GM19239 (cell line): Measurements from ENCODE around the gene ZSCAN16.

Source experiments
- DNase-seq: peaks from one replicate; pipeline ENCODE4 v3.0.0; 2011; ENCODE audit warnings: low spot score; ENCODE audit not compliant: insufficient read length
- FAIRE-seq: peaks from 2 replicates; lab custom pipeline; 2011; peaks lifted over from hg19 to GRCh38; lab: Jason Lieb, UNC

ZSCAN16 gene

DNA sequence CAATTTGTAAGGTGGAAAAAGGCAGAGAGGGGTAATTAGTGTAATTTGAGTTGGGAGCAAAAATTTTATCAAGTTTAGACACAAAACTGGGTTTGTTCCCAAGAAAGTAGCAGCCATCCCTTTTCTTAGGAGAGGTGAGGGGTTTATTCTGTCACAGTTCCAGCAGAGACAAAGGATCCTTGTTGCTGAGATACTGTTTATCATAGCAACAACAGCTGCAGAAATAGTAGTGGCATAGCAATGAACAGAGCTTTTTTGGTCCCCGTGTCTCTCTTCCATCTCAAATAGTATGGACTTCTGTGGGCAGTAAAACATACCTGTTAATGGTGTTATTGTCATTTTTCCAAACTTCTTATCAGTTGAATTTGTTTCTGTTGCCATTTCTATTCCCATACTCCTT, 41.2 kb downstream of the ZSCAN16 start:
- FAIRE-seq = no peak

DNA sequence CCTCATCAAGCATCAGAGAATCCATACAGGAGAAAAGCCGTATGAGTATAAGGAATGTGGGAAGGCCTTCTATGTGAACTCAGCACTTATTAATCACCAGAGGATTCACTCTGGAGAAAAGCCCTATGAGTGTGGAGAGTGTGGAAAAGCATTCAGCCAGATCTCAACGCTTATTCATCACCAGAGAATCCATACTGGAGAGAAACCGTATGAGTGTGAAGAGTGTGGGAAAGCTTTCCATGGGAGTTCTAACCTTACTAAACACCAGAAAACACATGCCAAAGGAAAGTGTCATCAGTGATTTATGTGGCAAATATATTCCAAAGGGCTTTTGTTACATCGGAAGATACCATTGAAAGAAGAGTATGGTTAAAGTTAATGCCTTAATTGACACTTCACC, 42.7 kb downstream of the ZSCAN16 start:
- peak; percentile 26 for FAIRE-seq
- DNase-seq = no peak

More for the DNA sequence above, 41.2 kb downstream of the ZSCAN16 start:
- no peak for DNase-seq

DNA sequence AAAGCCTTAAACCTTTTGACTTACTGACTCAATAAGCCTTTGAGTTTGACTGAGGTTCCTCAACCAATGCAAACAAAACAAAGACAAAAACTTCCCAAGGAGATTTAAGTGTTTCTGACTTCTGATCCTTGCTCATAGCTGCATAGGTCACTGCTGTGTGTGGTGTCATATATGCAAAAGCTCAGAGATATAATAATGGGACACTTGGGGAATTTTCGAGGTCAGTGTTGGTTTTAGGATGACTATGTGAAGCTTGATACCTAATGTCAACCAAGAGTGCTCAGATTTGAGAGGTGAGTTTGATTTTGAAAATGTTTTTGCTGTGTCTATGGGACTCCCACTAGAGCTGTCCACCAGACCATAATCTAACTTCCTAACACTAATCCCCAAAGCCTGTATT, 43.5 kb downstream of the ZSCAN16 start:
- no peak for FAIRE-seq
- no peak for DNase-seq

DNA sequence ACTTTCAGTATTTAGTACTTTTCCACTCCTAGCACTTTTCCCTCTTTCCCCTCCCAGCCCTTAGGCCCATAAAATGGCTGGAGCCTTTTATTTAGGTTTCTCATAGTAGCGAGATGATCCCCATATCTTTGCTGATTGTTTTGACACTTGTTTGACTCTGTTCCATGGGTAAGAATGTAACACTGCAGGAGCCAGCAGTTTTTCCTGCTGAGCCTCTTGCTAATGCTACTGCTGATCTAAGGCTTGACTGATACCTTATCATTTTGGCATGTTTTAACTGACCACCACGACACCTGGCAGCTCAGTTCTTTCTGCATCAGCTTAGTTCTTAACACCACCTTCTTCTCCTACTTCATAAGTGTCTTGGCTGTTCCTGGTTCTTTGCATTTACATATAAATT, 46.9 kb downstream of the ZSCAN16 start:
- DNase-seq (no peak), FAIRE-seq (no peak)

DNA sequence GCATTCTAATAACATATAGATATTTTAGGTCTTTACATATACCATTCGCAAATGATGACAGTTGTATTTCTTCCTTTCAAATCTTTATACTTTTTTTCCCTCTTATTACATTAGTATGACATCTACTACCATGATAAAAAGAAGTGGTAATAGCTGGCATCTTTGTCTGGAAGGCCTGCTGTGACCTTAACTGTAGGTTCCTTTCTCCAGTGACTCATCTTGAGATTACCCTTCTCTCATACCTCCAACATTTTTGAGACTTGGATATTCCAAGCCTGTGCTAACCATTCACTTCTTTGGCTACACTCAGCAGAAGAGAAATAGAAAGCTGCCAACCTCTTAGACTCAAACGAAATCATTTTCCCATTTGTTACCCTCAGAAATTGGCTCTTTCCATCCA, 47.6 kb downstream of the ZSCAN16 start:
- no peak for FAIRE-seq
- no peak for DNase-seq

DNA sequence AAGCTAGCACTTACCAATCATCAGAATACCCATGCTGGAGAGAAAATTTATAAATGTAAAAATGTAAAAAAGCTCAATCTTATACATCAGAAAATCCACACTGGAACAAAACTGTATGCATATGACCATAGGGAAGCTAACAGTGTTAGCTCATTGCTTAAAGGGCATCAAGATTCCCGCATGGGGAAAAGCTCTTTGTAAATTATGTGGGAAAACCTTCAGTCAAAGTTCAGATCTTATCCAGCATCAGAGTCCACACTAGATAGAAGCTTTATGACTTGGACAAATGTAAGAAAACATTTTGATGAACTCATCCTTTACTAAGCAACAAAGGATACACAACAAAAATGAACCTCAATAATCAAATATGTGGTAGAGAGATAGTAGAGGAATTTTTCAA, 52.0 kb downstream of the ZSCAN16 start:
- FAIRE-seq (no peak), DNase-seq (no peak)
